ENCODE data around the gene RPS4Y2.

Gene RPS4Y2

DNA sequence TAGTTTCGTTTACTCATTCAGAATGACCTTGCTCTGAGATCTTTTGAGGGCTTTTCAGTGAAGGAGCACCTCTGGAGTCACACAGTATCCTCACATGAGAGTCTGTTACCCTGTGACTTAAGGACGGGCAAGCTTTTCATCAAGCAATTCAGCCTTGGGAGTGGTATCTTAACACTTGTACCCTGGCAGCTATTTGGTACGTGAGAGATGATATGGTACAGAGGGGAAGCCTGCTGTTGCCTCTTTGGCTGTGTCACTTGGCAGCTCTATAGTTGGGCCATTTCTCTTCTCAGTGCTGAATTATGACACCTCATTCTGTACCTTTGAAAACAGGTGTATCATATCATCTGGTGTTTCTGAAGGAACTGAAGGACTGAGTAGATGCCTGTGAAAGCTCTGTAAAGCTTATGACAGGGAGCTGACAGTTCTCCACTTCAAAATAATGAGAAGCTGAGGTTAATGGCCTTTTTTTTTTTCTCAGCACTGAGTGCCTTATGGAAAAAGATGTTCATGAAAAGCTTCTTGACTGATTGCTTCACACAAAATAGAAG is 24.3 kb downstream of the RPS4Y2 start:
- H2AFZ ChIP-seq (ENCODE audit: insufficient read depth, low read length, poor library complexity): no peak overlapping the region
- H4K12ac ChIP-seq (ENCODE audit: low read depth, low read length): no peak overlapping the region
- H2AK5ac ChIP-seq (ENCODE audit: low read length): no peak overlapping the region
- no peak overlapping the region for H4K91ac ChIP-seq (ENCODE audit: low read depth, low read length)
- no peak overlapping the region for H3K9ac ChIP-seq (ENCODE audit: low read length)
- H3K9me3 ChIP-seq (ENCODE audit: insufficient read depth, low read depth, low read length): no peaks in the 10 kb centered on the region
- no peaks in the 10 kb centered on the region for H3K36me3 ChIP-seq (ENCODE audit: control insufficient read depth in 1 of 2, insufficient read depth in 2 of 2, low read length in 2 of 2)
- no peak overlapping the region for H3K4me3 ChIP-seq (ENCODE audit: low read depth, low read length)
- no CpG with 5 or more reads among the region's 3 CpGs for WGBS (ENCODE audit: extremely low coverage, insufficient coverage, insufficient read length)
- H3K4ac ChIP-seq (ENCODE audit: low read depth, low read length): no peak overlapping the region
- no peak overlapping the region for H4K8ac ChIP-seq (ENCODE audit: low read depth, low read length)
- no peak overlapping the region for H3K4me2 ChIP-seq (ENCODE audit: low read length)
- H3K23ac ChIP-seq (ENCODE audit: low read length): no peak overlapping the region
- H2BK120ac ChIP-seq (ENCODE audit: insufficient read depth, low read length, poor library complexity): no peak overlapping the region
- H3K79me1 ChIP-seq (ENCODE audit: low read length): no peaks in the 10 kb centered on the region
- no peaks in the 10 kb centered on the region for H3K79me2 ChIP-seq (ENCODE audit: control insufficient read depth, insufficient read depth, low read length, poor library complexity)
- H2BK5ac ChIP-seq (ENCODE audit: low read depth, low read length, poor library complexity): no peak overlapping the region
- no peak overlapping the region for H2BK12ac ChIP-seq (ENCODE audit: low read length)
- H3K27ac ChIP-seq (ENCODE audit: low read depth, low read length): no peak overlapping the region
- no peak overlapping the region for H3K18ac ChIP-seq (ENCODE audit: low read length)
- H3K4me1 ChIP-seq (ENCODE audit: control insufficient read depth in 1 of 2, insufficient read depth in 2 of 2, low read length in 2 of 2): no peaks in the 10 kb centered on the region
- no peak overlapping the region for H3K14ac ChIP-seq (ENCODE audit: low read length)
- DNase-seq: no peak
- no peaks in the 10 kb centered on the region for H3K27me3 ChIP-seq (ENCODE audit: insufficient read depth, low read length)

DNA sequence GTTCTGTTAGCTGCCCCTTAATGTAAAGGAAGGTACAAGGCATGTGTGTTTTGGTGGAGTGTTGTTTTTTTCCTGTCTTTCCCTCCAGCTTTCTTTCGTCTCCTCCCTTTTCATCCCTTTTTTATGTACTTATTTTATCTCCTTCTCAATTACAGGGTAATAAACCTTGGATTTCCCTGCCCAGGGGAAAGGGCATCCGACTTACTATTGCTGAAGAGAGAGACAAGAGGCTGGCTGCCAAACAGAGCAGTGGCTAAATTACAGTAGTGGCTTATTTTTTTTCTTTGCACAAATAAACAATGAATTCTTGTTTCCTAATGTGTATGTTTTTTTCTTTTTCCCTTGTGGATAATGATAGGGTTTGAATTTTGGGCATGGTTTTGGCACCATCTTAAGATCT is 24.9 kb downstream of the RPS4Y2 start:
- Histone ChIP-seq H3K79me2 (ENCODE audit: control insufficient read depth, insufficient read depth, low read length, poor library complexity) (no peaks in the 10 kb centered on the region), H2AFZ (ENCODE audit: insufficient read depth, low read length, poor library complexity) (no peak overlapping the region), H3K23ac (ENCODE audit: low read length) (no peak overlapping the region), H2AK5ac (ENCODE audit: low read length) (no peak overlapping the region), H2BK12ac (ENCODE audit: low read length) (no peak overlapping the region), H3K9me3 (ENCODE audit: insufficient read depth, low read depth, low read length) (no peaks in the 10 kb centered on the region), H2BK5ac (ENCODE audit: low read depth, low read length, poor library complexity) (no peak overlapping the region), H2BK120ac (ENCODE audit: insufficient read depth, low read length, poor library complexity) (no peak overlapping the region), H3K14ac (ENCODE audit: low read length) (no peak overlapping the region), H3K4me1 (ENCODE audit: control insufficient read depth in 1 of 2, insufficient read depth in 2 of 2, low read length in 2 of 2) (no peaks in the 10 kb centered on the region), H3K4ac (ENCODE audit: low read depth, low read length) (no peak overlapping the region), H4K12ac (ENCODE audit: low read depth, low read length) (no peak overlapping the region), H3K4me2 (ENCODE audit: low read length) (no peak overlapping the region), H3K18ac (ENCODE audit: low read length) (no peak overlapping the region), H4K8ac (ENCODE audit: low read depth, low read length) (no peak overlapping the region), H4K91ac (ENCODE audit: low read depth, low read length) (no peak overlapping the region), H3K4me3 (ENCODE audit: low read depth, low read length) (no peak overlapping the region), H3K9ac (ENCODE audit: low read length) (no peak overlapping the region), H3K27ac (ENCODE audit: low read depth, low read length) (no peak overlapping the region), H3K79me1 (ENCODE audit: low read length) (no peaks in the 10 kb centered on the region), H3K36me3 (ENCODE audit: control insufficient read depth in 1 of 2, insufficient read depth in 2 of 2, low read length in 2 of 2) (no peaks in the 10 kb centered on the region), H3K27me3 (ENCODE audit: insufficient read depth, low read length) (no peaks in the 10 kb centered on the region)
- WGBS (ENCODE audit: extremely low coverage, insufficient coverage, insufficient read length): no CpG with 5 or more reads among the region's 2 CpGs
- DNase-seq: no peak

DNA sequence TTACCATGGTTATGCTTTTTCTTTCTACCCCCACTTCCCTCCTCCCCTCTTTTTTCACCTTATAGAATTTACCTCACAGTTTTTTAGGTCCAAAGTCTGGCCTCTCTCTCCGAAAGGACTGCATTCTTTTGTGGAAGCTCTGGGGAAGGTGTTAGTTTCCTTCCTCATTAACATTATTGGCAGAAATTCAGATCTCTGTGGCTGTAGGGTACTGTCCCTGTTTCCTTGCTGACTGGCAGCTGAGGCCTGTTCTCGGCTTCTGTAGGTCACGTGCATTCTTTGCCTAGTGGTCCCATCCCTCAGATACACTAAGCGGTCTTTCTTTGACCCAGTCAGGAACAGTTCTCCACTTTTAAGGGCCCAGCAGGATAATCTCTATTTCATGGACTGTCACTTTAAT is 25.5 kb downstream of the RPS4Y2 start:
- Histone ChIP-seq H2AFZ (ENCODE audit: insufficient read depth, low read length, poor library complexity) (no peak overlapping the region), H2BK5ac (ENCODE audit: low read depth, low read length, poor library complexity) (no peak overlapping the region), H3K9ac (ENCODE audit: low read length) (no peak overlapping the region), H2AK5ac (ENCODE audit: low read length) (no peak overlapping the region), H3K14ac (ENCODE audit: low read length) (no peak overlapping the region), H3K79me2 (ENCODE audit: control insufficient read depth, insufficient read depth, low read length, poor library complexity) (no peaks in the 10 kb centered on the region), H3K9me3 (ENCODE audit: insufficient read depth, low read depth, low read length) (no peaks in the 10 kb centered on the region), H3K4me3 (ENCODE audit: low read depth, low read length) (no peak overlapping the region), H3K36me3 (ENCODE audit: control insufficient read depth in 1 of 2, insufficient read depth in 2 of 2, low read length in 2 of 2) (no peaks in the 10 kb centered on the region), H2BK12ac (ENCODE audit: low read length) (no peak overlapping the region), H3K4me2 (ENCODE audit: low read length) (no peak overlapping the region), H4K91ac (ENCODE audit: low read depth, low read length) (no peak overlapping the region), H3K27me3 (ENCODE audit: insufficient read depth, low read length) (no peaks in the 10 kb centered on the region), H4K8ac (ENCODE audit: low read depth, low read length) (no peak overlapping the region), H3K27ac (ENCODE audit: low read depth, low read length) (no peak overlapping the region), H3K23ac (ENCODE audit: low read length) (no peak overlapping the region), H4K12ac (ENCODE audit: low read depth, low read length) (no peak overlapping the region), H3K4ac (ENCODE audit: low read depth, low read length) (no peak overlapping the region), H2BK120ac (ENCODE audit: insufficient read depth, low read length, poor library complexity) (no peak overlapping the region), H3K18ac (ENCODE audit: low read length) (no peak overlapping the region), H3K4me1 (ENCODE audit: control insufficient read depth in 1 of 2, insufficient read depth in 2 of 2, low read length in 2 of 2) (no peaks in the 10 kb centered on the region), H3K79me1 (ENCODE audit: low read length) (no peaks in the 10 kb centered on the region)
- no CpG with 5 or more reads among the region's 4 CpGs for WGBS (ENCODE audit: extremely low coverage, insufficient coverage, insufficient read length)
- no peak for DNase-seq

DNA sequence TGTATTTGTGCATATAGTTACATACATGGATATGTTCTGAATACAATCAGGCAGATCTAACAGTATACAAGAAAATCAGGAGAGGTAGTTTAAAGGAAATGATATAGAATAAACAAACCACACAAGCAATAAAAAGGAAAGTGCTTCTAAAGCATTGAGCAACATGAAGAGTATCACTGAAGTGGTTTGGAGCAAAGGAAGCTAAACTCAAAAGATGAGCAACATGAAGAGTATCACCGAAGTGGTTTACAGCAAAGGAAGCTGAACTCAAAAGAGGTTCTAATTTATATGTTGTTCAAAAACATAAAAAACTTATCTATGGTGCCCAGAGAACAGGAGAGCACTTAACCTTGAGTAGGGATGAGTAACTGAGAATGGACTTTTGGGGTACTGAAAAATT is 29.1 kb downstream of the RPS4Y2 start:
- no peak overlapping the region for H2BK120ac ChIP-seq (ENCODE audit: insufficient read depth, low read length, poor library complexity)
- no peaks in the 10 kb centered on the region for H3K79me2 ChIP-seq (ENCODE audit: control insufficient read depth, insufficient read depth, low read length, poor library complexity)
- no peak overlapping the region for H3K14ac ChIP-seq (ENCODE audit: low read length)
- no peaks in the 10 kb centered on the region for H3K4me1 ChIP-seq (ENCODE audit: control insufficient read depth in 1 of 2, insufficient read depth in 2 of 2, low read length in 2 of 2)
- no peak overlapping the region for H2AK5ac ChIP-seq (ENCODE audit: low read length)
- no CpG with 5 or more reads among the region's 1 CpG for WGBS (ENCODE audit: extremely low coverage, insufficient coverage, insufficient read length)
- no peaks in the 10 kb centered on the region for H3K36me3 ChIP-seq (ENCODE audit: control insufficient read depth in 1 of 2, insufficient read depth in 2 of 2, low read length in 2 of 2)
- H2BK12ac ChIP-seq (ENCODE audit: low read length): no peak overlapping the region
- no peak overlapping the region for H3K23ac ChIP-seq (ENCODE audit: low read length)
- no peak for DNase-seq
- H3K79me1 ChIP-seq (ENCODE audit: low read length): no peaks in the 10 kb centered on the region
- H4K91ac ChIP-seq (ENCODE audit: low read depth, low read length): no peak overlapping the region
- H3K9ac ChIP-seq (ENCODE audit: low read length): no peak overlapping the region
- H4K8ac ChIP-seq (ENCODE audit: low read depth, low read length): no peak overlapping the region
- no peak overlapping the region for H3K4ac ChIP-seq (ENCODE audit: low read depth, low read length)
- H3K27me3 ChIP-seq (ENCODE audit: insufficient read depth, low read length): no peaks in the 10 kb centered on the region
- H3K18ac ChIP-seq (ENCODE audit: low read length): no peak overlapping the region
- H4K12ac ChIP-seq (ENCODE audit: low read depth, low read length): no peak overlapping the region
- H3K27ac ChIP-seq (ENCODE audit: low read depth, low read length): no peak overlapping the region
- H3K9me3 ChIP-seq (ENCODE audit: insufficient read depth, low read depth, low read length): peaks cover 2% of the 10 kb centered on the region
- H2BK5ac ChIP-seq (ENCODE audit: low read depth, low read length, poor library complexity): no peak overlapping the region
- no peak overlapping the region for H2AFZ ChIP-seq (ENCODE audit: insufficient read depth, low read length, poor library complexity)
- no peak overlapping the region for H3K4me2 ChIP-seq (ENCODE audit: low read length)
- H3K4me3 ChIP-seq (ENCODE audit: low read depth, low read length): no peak overlapping the region

Measured in trophoblast cell (in vitro differentiated cells and primary cell).